IMR-90 (cell line): Measurements from ENCODE around the gene GRIK3.

Experiments
- CEBPB ChIP-seq: IDR thresholded peaks from 2 replicates; pipeline ENCODE4 v1.6.1; 2012; ENCODE audit warnings: low read depth, low read length, improper control_type of control experiment
- CHD1 ChIP-seq: IDR thresholded peaks from 2 replicates; pipeline ENCODE4 v1.6.1; 2012; ENCODE audit warnings: low read depth, low read length, improper control_type of control experiment
- CTCF ChIP-seq: conservative IDR thresholded peaks from 2 replicates; pipeline ENCODE4 v1.5.1; 2012; ENCODE audit warnings: mild to moderate bottlenecking, low read depth, low read length, improper control_type of control experiment
- ELK1 ChIP-seq: fragments of 150-350 bp; IDR thresholded peaks from 2 replicates; pipeline ENCODE4 v1.6.1; 2016; ENCODE audit warnings: low read depth, mild to moderate bottlenecking, low read length, moderate library complexity, borderline replicate concordance
- FOS ChIP-seq: fragments of 150-350 bp; IDR thresholded peaks from 2 replicates; pipeline ENCODE4 v1.6.1; 2016; ENCODE audit warnings: low read depth, low read length
- MXI1 ChIP-seq: IDR thresholded peaks from 2 replicates; pipeline ENCODE4 v1.6.1; 2012; ENCODE audit warnings: low read depth, mild to moderate bottlenecking, low read length, moderate library complexity, borderline replicate concordance
- NFE2L2 ChIP-seq: fragments of 150-350 bp; IDR thresholded peaks from 2 replicates; pipeline ENCODE4 v1.6.1; 2016; ENCODE audit warnings: low read depth, mild to moderate bottlenecking, low read length
- POLR2A ChIP-seq: IDR thresholded peaks from 2 replicates; pipeline ENCODE4 v1.6.1; 2012; ENCODE audit warnings: mild to moderate bottlenecking, low read depth, low read length
- RAD21 ChIP-seq: IDR thresholded peaks from 2 replicates; pipeline ENCODE4 v1.6.1; 2012; ENCODE audit warnings: low read length, improper control_type of control experiment
- RCOR1 ChIP-seq: IDR thresholded peaks from 2 replicates; pipeline ENCODE4 v1.6.1; 2012; ENCODE audit warnings: mild to moderate bottlenecking, low read length, improper control_type of control experiment; ENCODE audit not compliant: insufficient replicate concordance
- RFX5 ChIP-seq: IDR thresholded peaks from 2 replicates; pipeline ENCODE4 v1.8.0; 2012; ENCODE audit warnings: low read depth, mild to moderate bottlenecking, low read length, moderate library complexity
- USF2 ChIP-seq: fragments of 150-350 bp; IDR thresholded peaks from 2 replicates; pipeline ENCODE4 v1.6.1; 2017; ENCODE audit warnings: mild to moderate bottlenecking, antibody characterized with exemption, low read length, low read depth

GRCh38 chr1:37010011-37010410 lies 24.3 kb downstream of the GRIK3 start:
- TF ChIP-seq CTCF (no peak), POLR2A (no peak), FOS (no peak), CHD1 (no peak), RCOR1 (no peak), RAD21 (no peak), CEBPB (no peak), ELK1 (no peak), RFX5 (no peak), NFE2L2 (no peak), USF2 (no peak), MXI1 (no peak)
